ENCODE measurements around the gene IGSF21.
"Not testable (repeated sequence)": the region's sequence is repeated elsewhere in the genome, so short reads cannot be mapped to it uniquely, and the experiment has no call there.

The IGSF21 gene

GRCh38 chr1:18414321-18414720 is 306.7 kb downstream of the IGSF21 start:
- Mint-ChIP-seq H3K27ac (no peak overlapping the region), H3K4me3 (no peak overlapping the region), H3K4me1 (peaks cover 30% of the 10 kb centered on the region), H3K27me3 (ENCODE audit: low read depth, poor library complexity) (peaks cover 48% of the 10 kb centered on the region), H3K36me3 (ENCODE audit: low read depth) (no peaks in the 10 kb centered on the region), H3K9me3 (peaks cover 9% of the 10 kb centered on the region)
- TF ChIP-seq CTCF (IDR thresholded peaks at IDR 0.05), result no peak
- DNase-seq, result no peak

DNA sequence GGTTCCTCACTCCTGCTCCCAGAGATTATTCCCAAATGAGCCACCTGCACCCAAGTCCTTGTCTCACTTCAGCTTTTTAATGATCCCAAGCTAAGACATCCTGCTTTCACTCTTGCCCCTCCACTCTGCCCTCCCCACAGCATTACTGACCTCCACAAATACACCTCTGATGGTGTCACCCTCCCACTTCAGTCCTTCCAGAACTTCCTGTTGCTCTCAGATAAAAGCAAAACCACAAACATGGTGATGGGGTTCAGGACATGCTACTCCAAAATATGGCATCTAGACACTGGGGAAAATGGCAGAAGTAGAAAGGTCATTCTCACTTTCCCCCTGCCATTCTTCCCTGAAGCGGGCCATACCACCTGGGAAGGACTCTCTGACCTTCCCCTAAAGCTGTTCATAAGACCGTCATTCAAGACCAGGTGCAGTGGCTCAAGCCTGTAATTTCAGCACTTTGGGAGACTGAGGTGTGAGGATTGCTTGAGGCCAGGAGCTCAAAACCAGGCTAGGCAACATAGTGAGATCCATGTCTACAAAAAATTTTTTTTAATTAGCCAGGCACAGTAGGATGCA is 307.4 kb downstream of the IGSF21 start:
- peaks cover 30% of the 10 kb centered on the region for H3K4me1 Mint-ChIP-seq
- no peaks in the 10 kb centered on the region for H3K36me3 Mint-ChIP-seq (ENCODE audit: low read depth)
- H3K27ac Mint-ChIP-seq, result no peak overlapping the region
- TF ChIP-seq CTCF (IDR thresholded peaks at IDR 0.05), result no peak
- H3K9me3 Mint-ChIP-seq, result peaks cover 9% of the 10 kb centered on the region
- no peak overlapping the region for H3K4me3 Mint-ChIP-seq
- no peak for DNase-seq
- H3K27me3 Mint-ChIP-seq (ENCODE audit: low read depth, poor library complexity), result peaks cover 54% of the 10 kb centered on the region

GRCh38 chr1:18415448-18416027 is 307.9 kb downstream of the IGSF21 start:
- no peak for TF ChIP-seq CTCF (IDR thresholded peaks at IDR 0.05)
- H3K9me3 Mint-ChIP-seq, result peaks cover 9% of the 10 kb centered on the region
- no peaks in the 10 kb centered on the region for H3K36me3 Mint-ChIP-seq (ENCODE audit: low read depth)
- H3K27ac Mint-ChIP-seq, result no peak overlapping the region
- DNase-seq, result no peak
- peaks cover 30% of the 10 kb centered on the region for H3K4me1 Mint-ChIP-seq
- H3K4me3 Mint-ChIP-seq, result no peak overlapping the region
- peaks cover 54% of the 10 kb centered on the region for H3K27me3 Mint-ChIP-seq (ENCODE audit: low read depth, poor library complexity)

- not testable (repeated sequence) for H3K36me3 Mint-ChIP-seq (ENCODE audit: low read depth); DNase-seq; H3K27ac Mint-ChIP-seq; H3K9me3 Mint-ChIP-seq; H3K4me3 Mint-ChIP-seq
- peaks cover 29% of the 10 kb centered on the region for H3K4me1 Mint-ChIP-seq
- H3K27me3 Mint-ChIP-seq (ENCODE audit: low read depth, poor library complexity), result peaks cover 54% of the 10 kb centered on the region
Measured at GRCh38 chr1:18416126-18416525, 308.5 kb downstream of the IGSF21 start.

DNA sequence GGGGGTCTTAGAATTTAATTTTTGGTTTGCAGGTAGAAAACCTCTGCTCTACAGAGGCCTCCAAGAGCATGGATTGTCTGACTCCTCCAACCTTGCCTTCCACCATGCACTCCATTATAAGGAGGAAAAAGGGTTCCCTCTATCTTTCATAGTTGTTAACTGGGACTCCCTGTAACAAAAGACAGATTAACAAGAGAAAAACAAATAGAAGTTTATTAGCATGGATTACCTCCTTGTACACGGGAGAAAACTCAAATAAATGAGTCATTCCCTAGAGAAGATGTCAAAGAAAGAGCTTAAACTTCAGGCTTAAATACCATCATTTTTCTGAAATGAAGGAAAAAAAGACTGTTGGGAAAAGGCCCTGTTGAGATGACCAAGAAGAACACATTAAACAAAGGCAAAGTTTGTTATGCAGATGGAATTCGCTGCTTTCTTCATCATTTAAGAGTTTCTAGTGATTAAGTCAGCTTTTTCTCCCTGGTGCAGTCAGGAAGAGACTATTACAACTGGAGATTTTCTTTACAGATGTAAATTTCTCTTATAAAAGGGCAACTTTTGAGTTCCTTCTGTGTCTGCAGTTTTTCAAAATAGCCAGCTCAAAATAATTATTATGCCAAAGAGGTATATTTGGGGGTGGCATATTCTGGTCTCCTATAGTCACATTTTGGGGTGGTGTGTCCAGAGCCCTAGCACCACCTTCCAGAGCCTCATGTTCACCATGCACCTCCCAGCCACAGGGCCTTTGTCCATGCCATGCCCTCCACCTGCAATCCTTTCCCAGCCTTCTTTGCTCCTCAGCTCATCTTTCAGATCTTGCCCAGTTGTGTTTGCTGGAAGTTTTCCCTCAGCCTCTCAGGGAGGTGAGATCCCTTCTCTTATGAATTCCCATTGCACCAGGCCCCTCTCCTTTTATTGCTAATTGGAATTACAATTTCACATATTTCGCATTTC is 310.0 kb downstream of the IGSF21 start:
- no peak for TF ChIP-seq CTCF (IDR thresholded peaks at IDR 0.05)
- no peak overlapping the region for H3K27ac Mint-ChIP-seq
- no peak overlapping the region for H3K4me3 Mint-ChIP-seq
- peaks cover 18% of the 10 kb centered on the region for H3K4me1 Mint-ChIP-seq
- DNase-seq, result no peak
- H3K9me3 Mint-ChIP-seq, result no peaks in the 10 kb centered on the region
- peaks cover 54% of the 10 kb centered on the region for H3K27me3 Mint-ChIP-seq (ENCODE audit: low read depth, poor library complexity)
- no peaks in the 10 kb centered on the region for H3K36me3 Mint-ChIP-seq (ENCODE audit: low read depth)

GRCh38 chr1:18419113-18419844 is 311.7 kb downstream of the IGSF21 start:
- Mint-ChIP-seq H3K27me3 (ENCODE audit: low read depth, poor library complexity) (peaks cover 59% of the 10 kb centered on the region), H3K4me3 (no peak overlapping the region), H3K4me1 (peaks cover 3% of the 10 kb centered on the region), H3K9me3 (no peaks in the 10 kb centered on the region), H3K27ac (no peak overlapping the region), H3K36me3 (ENCODE audit: low read depth) (no peaks in the 10 kb centered on the region)
- no peak for DNase-seq
- no peak for TF ChIP-seq CTCF (IDR thresholded peaks at IDR 0.05)

Measured in nephron progenitor cell (in vitro differentiated cells).